H1 (cell line): ENCODE data around the gene ZPBP2. TPM values are rescaled to one million over a fixed set of nuclear protein-coding genes. Genes with fewer than 3 reads are reported as not detected.
"Not testable (repeated sequence)": the region's sequence is repeated elsewhere in the genome, so short reads cannot be mapped to it uniquely, and the experiment has no call there.

Source experiments
- CTCF ChIA-PET: fragments of 300-600 bp; sonication (Branson Sonifier 250); formaldehyde crosslinking; loops from one replicate; lab custom pipeline; 2021; ENCODE audit not compliant: partially characterized antibody; lab: Charles Lee
- POLR2A ChIA-PET: fragments of 300-600 bp; sonication (Branson Sonifier 250); formaldehyde crosslinking; loops from one replicate; lab custom pipeline; 2021; ENCODE audit warnings: inconsistent platforms; ENCODE audit not compliant: partially characterized antibody; lab: Charles Lee
- DNase-seq, 2 experiments: peaks; one replicate each; pipeline versions ENCODE4 v3.0.0 to v3.0.0-alpha.2; 2010 to 2022; ENCODE audit warnings: low spot score in 2 of 2, low read depth in 1 of 2, mixed read lengths in 1 of 2
- FAIRE-seq: peaks from 2 replicates; lab custom pipeline; 2011; peaks lifted over from hg19 to GRCh38; lab: Jason Lieb, UNC
- H2AFZ ChIP-seq: 2 replicates; pipeline ENCODE4 v1.8.1; 2012; ENCODE audit warnings: low read length, inconsistent platforms
- H2AK5ac ChIP-seq: 2 replicates; pipeline ENCODE4 v1.6.1; 2013; ENCODE audit warnings: low read depth, low read length
- H2BK120ac ChIP-seq: replicated peaks from 2 replicates; pipeline ENCODE3; 2013; ENCODE audit warnings: low read depth, low read length, inconsistent platforms
- H2BK12ac ChIP-seq: 2 replicates; pipeline ENCODE4 v1.6.1; 2013; ENCODE audit warnings: low read depth, low read length
- H2BK15ac ChIP-seq: 2 replicates; pipeline ENCODE4 v1.6.1; 2013; ENCODE audit warnings: low read length
- H2BK20ac ChIP-seq: 2 replicates; pipeline ENCODE4 v1.6.1; 2013; ENCODE audit warnings: low read length
- H2BK5ac ChIP-seq: 2 replicates; pipeline ENCODE4 v1.6.1; 2013; ENCODE audit warnings: low read depth, low read length
- H3K14ac ChIP-seq: 2 replicates; pipeline ENCODE4 v1.6.1; 2013; ENCODE audit warnings: inconsistent platforms; ENCODE audit not compliant: insufficient read length
- H3K18ac ChIP-seq: 2 replicates; pipeline ENCODE4 v1.6.1; 2013; ENCODE audit warnings: low read length; ENCODE audit errors: extremely low read depth
- H3K23ac ChIP-seq: 2 replicates; pipeline ENCODE4 v1.6.1; 2013; ENCODE audit warnings: inconsistent platforms; ENCODE audit not compliant: insufficient read length
- H3K23me2 ChIP-seq: 2 replicates; pipeline ENCODE4 v1.6.1; 2013; ENCODE audit warnings: low read depth, low read length
- H3K27ac ChIP-seq: 2 replicates; pipeline ENCODE4 v1.6.1; 2011; ENCODE audit warnings: low read depth, low read length, inconsistent platforms
- H3K27me3 ChIP-seq, 4 experiments: replicated peaks in 1 of 4; 1 replicate in 1 of 4; 2 replicates in 3 of 4; pipeline versions ENCODE4 v1.6.1 to v1.8.1; 2011 to 2013; ENCODE audit warnings: low read length in 3 of 4, mild to moderate bottlenecking in 3 of 4, inconsistent platforms in 2 of 4, mixed read lengths in 2 of 4, moderate library complexity in 1 of 4; ENCODE audit not compliant: control insufficient read depth in 3 of 4, insufficient read depth in 3 of 4; ENCODE audit errors: extremely low read depth in 1 of 4
- H3K36me3 ChIP-seq, 4 experiments: 2 replicates each; pipeline versions ENCODE4 v1.6.1 to v1.8.1; 2011 to 2013; ENCODE audit warnings: mild to moderate bottlenecking in 4 of 4, low read length in 3 of 4, moderate library complexity in 2 of 4, control low read depth in 1 of 4, inconsistent platforms in 1 of 4; ENCODE audit not compliant: insufficient read depth in 4 of 4, control insufficient read depth in 2 of 4
- H3K4ac ChIP-seq: replicated peaks from 2 replicates; pipeline ENCODE3; 2013; ENCODE audit warnings: low read length, low read depth, mixed read lengths, inconsistent platforms; ENCODE audit not compliant: insufficient read length
- H3K4me1 ChIP-seq, 4 experiments: replicated peaks in 1 of 4; 1 replicate in 1 of 4; 2 replicates in 3 of 4; pipeline versions ENCODE4 v1.6.1 to v1.8.1; 2011 to 2013; ENCODE audit warnings: low read length in 3 of 4, inconsistent platforms in 2 of 4, mixed read lengths in 1 of 4; ENCODE audit not compliant: insufficient read depth in 4 of 4, control insufficient read depth in 3 of 4
- H3K4me2 ChIP-seq, 2 experiments: 2 replicates each; pipeline versions ENCODE4 v1.6.1 to v1.8.1; 2011 to 2013; ENCODE audit warnings: low read depth in 2 of 2, low read length in 2 of 2, control low read depth in 1 of 2, inconsistent platforms in 1 of 2, mild to moderate bottlenecking in 1 of 2; ENCODE audit not compliant: insufficient read depth in 1 of 2
- H3K4me3 ChIP-seq, 4 experiments: fragments of 200-600, 300-600 bp in 1 of 4; sonication (generic), shearing (Covaris generic), sonication (Bioruptor Twin) in 1 of 4; 2 replicates each; pipeline versions ENCODE4 v1.5.1 to v1.8.1; 2011 to 2016; ENCODE audit warnings: low read length in 4 of 4, low read depth in 3 of 4, control low read depth in 2 of 4, inconsistent platforms in 2 of 4, mild to moderate bottlenecking in 2 of 4, mixed read lengths in 1 of 4, moderate library complexity in 1 of 4; ENCODE audit not compliant: insufficient read depth in 2 of 4; ENCODE audit errors: extremely low read depth in 1 of 4
- H3K56ac ChIP-seq: replicated peaks from 2 replicates; pipeline ENCODE3; 2013; ENCODE audit warnings: low read depth, mild to moderate bottlenecking, mixed read lengths, low read length, inconsistent platforms; ENCODE audit not compliant: insufficient read length
- H3K79me1 ChIP-seq: 2 replicates; pipeline ENCODE4 v1.6.1; 2013; ENCODE audit warnings: low read depth, low read length, control low read depth
- H3K79me2 ChIP-seq, 2 experiments: 2 replicates each; pipeline versions ENCODE4 v1.6.1 to v1.8.1; 2012 to 2013; ENCODE audit warnings: low read length in 2 of 2, mild to moderate bottlenecking in 2 of 2, inconsistent platforms in 1 of 2; ENCODE audit not compliant: insufficient read depth in 2 of 2, control insufficient read depth in 1 of 2
- H3K9ac ChIP-seq, 4 experiments: replicated peaks in 1 of 4; 1 replicate in 1 of 4; 2 replicates in 3 of 4; pipeline versions ENCODE4 v1.6.1 to v1.8.1; 2011 to 2013; ENCODE audit warnings: low read depth in 3 of 4, low read length in 3 of 4, control low read depth in 2 of 4, mild to moderate bottlenecking in 2 of 4, moderate library complexity in 2 of 4, inconsistent platforms in 1 of 4; ENCODE audit errors: extremely low read depth in 1 of 4
- H3K9me3 ChIP-seq, 2 experiments: 2 replicates each; pipeline versions ENCODE4 v1.6.1 to v1.8.1; 2012 to 2013; ENCODE audit warnings: mild to moderate bottlenecking in 2 of 2, moderate library complexity in 2 of 2, control low read depth in 1 of 2, inconsistent platforms in 1 of 2, low read depth in 1 of 2, low read length in 1 of 2, mixed read lengths in 1 of 2; ENCODE audit not compliant: insufficient read depth in 2 of 2
- H4K20me1 ChIP-seq, 2 experiments: replicated peaks in 1 of 2; 2 replicates each; pipeline versions ENCODE3 to v1.8.1; 2011 to 2013; ENCODE audit warnings: inconsistent platforms in 2 of 2, low read length in 2 of 2, mild to moderate bottlenecking in 1 of 2; ENCODE audit not compliant: insufficient read depth in 2 of 2, control insufficient read depth in 1 of 2
- H4K5ac ChIP-seq: 2 replicates; pipeline ENCODE4 v1.6.1; 2013; ENCODE audit warnings: low read length, low read depth, mixed read lengths, inconsistent platforms; ENCODE audit not compliant: insufficient read length
- H4K8ac ChIP-seq: 2 replicates; pipeline ENCODE4 v1.8.0; 2013; ENCODE audit warnings: mild to moderate bottlenecking, moderate library complexity, low read length, inconsistent platforms; ENCODE audit not compliant: insufficient read depth; ENCODE audit errors: extremely low read depth
- H4K91ac ChIP-seq: replicated peaks from 2 replicates; pipeline ENCODE3; 2013; ENCODE audit warnings: low read length, mixed read lengths, inconsistent platforms; ENCODE audit not compliant: insufficient read length
- WGBS, 2 experiments: shearing (Covaris generic) in 1 of 2; methylation state at CpG; one replicate each; pipeline versions ENCODE4 v1.1.6 to v1.1.7; 2013 to 2015; ENCODE audit warnings: low lambda C conversion rate in 2 of 2, mixed read lengths in 2 of 2, inconsistent platforms in 1 of 2, low coverage in 1 of 2, missing lambda C conversion rate in 1 of 2; ENCODE audit not compliant: insufficient replicate concordance in 2 of 2, insufficient coverage in 1 of 2, insufficient read length in 1 of 2; ENCODE audit errors: extremely low coverage in 1 of 2, missing lambda C conversion rate in 1 of 2; 5-methylcytosine and 5-hydroxymethylcytosine counted together
- polyA plus RNA-seq, 7 experiments: library from polyadenylated mRNA; depleted of rRNA in 3 of 7; stranded (reverse) in 5 of 7; unstranded in 2 of 7; fragments of >200 nt in 5 of 7; fragments of 200-250 nt in 2 of 7; gene quantifications; 1 replicate in 5 of 7; 2 replicates in 1 of 7; 4 replicates in 1 of 7; pipeline versions ENCODE4 v1.2.1 to v1.2.3, GENCODE V29; 2011 to 2013; ENCODE audit warnings: missing spikeins in 2 of 7, mixed read lengths in 2 of 7
- total RNA-seq: library from RNA; stranded (reverse); fragmentation: NEBNext Ultra II Directional; extraction: Animal tissue kit (Norgen Biotek cat#: 25700); gene quantifications from 2 replicates; pipeline ENCODE4 v1.2.1, GENCODE V29; 2021

Gene ZPBP2
- total and polyA plus RNA-seq, 2 of the 8 experiments (the other 6 are each of a cell fraction or from before 2014, with no cell fraction given): not detected

- H3K14ac ChIP-seq, H4K8ac ChIP-seq, H2AFZ ChIP-seq, H3K23me2 ChIP-seq, DNase-seq, H3K9me3 ChIP-seq, H3K4me2 ChIP-seq, H3K79me1 ChIP-seq, H2BK120ac ChIP-seq, H4K20me1 ChIP-seq, H2BK12ac ChIP-seq, H2BK15ac ChIP-seq, H2AK5ac ChIP-seq, H3K4me1 ChIP-seq, H3K27ac ChIP-seq, H3K36me3 ChIP-seq, H3K9ac ChIP-seq, FAIRE-seq, H3K18ac ChIP-seq, H3K27me3 ChIP-seq, H3K4me3 ChIP-seq, H3K23ac ChIP-seq, H4K5ac ChIP-seq, H4K91ac ChIP-seq, POLR2A ChIA-PET, H2BK20ac ChIP-seq, H3K4ac ChIP-seq, H3K79me2 ChIP-seq, H3K56ac ChIP-seq, H2BK5ac ChIP-seq: not testable (repeated sequence)
- WGBS, 2 experiments: 77% methylated on average over 5 of the region's 5 CpGs; no CpG with 5 or more reads in 1 of the 2 experiments
- CTCF ChIA-PET: interaction anchor here (1.0 kb wide), 2 partner anchors 9 to 13 kb away, joined by 3 read pairs; no protein-coding TSS in a partner anchor
These were observed 18.1 kb downstream of the ZPBP2 start for GRCh38 chr17:39886102-39886501.
